Parathyroid adenoma (tissue), 2 donors: ENCODE data around the gene ITGB1.
A peak's percentile ranks its signal among the peaks of the same experiment; 100 is the strongest.

Source experiments
- H2AFZ ChIP-seq: fragments of 300-600 bp; sonication (generic); one replicate; pipeline ENCODE4 v1.7.0; 2017; ENCODE audit warnings: antibody characterized with exemption, mild to moderate bottlenecking
- H3K27ac ChIP-seq: fragments of 300-600 bp; sonication (generic); one replicate; pipeline ENCODE4 v1.7.0; 2017
- H3K27me3 ChIP-seq: fragments of 300-600 bp; sonication (generic); one replicate; pipeline ENCODE4 v1.7.0; 2017; ENCODE audit warnings: low read length; ENCODE audit not compliant: control insufficient read depth, insufficient read depth
- H3K36me3 ChIP-seq: fragments of 300-600 bp; sonication (generic); one replicate; pipeline ENCODE4 v1.7.0; 2017; ENCODE audit warnings: low read length; ENCODE audit not compliant: control insufficient read depth, insufficient read depth
- H3K4me1 ChIP-seq: fragments of 300-600 bp; sonication (generic); one replicate; pipeline ENCODE4 v1.7.0; 2017; ENCODE audit warnings: control low read depth
- H3K4me2 ChIP-seq: fragments of 300-600 bp; sonication (generic); one replicate; pipeline ENCODE4 v1.7.0; 2017; ENCODE audit warnings: low read length
- H3K4me3 ChIP-seq: fragments of 300-600 bp; sonication (generic); one replicate; pipeline ENCODE4 v1.7.0; 2017; ENCODE audit warnings: low read depth, low read length
- H3K79me2 ChIP-seq: fragments of 300-600 bp; sonication (generic); one replicate; pipeline ENCODE4 v1.7.0; 2017; ENCODE audit warnings: control low read depth
- H3K9ac ChIP-seq: fragments of 300-600 bp; sonication (generic); one replicate; pipeline ENCODE4 v1.7.0; 2017; ENCODE audit warnings: mild to moderate bottlenecking
- H3K9me3 ChIP-seq: fragments of 300-600 bp; sonication (generic); one replicate; pipeline ENCODE4 v1.7.0; 2017; ENCODE audit warnings: low read length; ENCODE audit not compliant: control insufficient read depth
- TF ChIP-seq, protein P1 (sequence below): fragments of 300-600 bp; sonication (generic); IDR thresholded peaks from one replicate; pipeline ENCODE4 v1.7.0; 2017; ENCODE audit warnings: antibody characterized with exemption, mild to moderate bottlenecking
- donor health status: primary hyperparathyroidism.

The ITGB1 gene

DNA sequence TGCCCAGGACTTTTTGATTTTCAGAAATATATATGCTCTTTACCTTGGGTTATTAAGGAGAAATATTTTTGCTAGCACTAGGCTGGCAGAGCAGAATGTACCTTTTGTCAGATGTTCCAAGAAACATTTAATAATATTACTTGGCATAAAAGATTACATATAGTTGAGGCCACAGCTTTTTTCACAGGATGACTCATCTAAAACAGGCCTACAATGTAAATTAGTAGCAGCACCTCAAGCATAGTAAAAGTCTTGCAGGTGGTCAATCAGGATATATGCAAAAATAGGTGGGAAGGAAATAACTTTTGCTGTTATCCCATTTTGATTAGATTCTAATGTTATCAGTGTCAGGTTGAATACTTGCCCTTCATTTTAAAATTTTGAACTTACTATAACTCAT, 14.9 kb upstream of the ITGB1 start:
- no peaks in the 10 kb centered on the region for H3K27me3 ChIP-seq
- H3K27ac ChIP-seq: no peak overlapping the region
- H3K79me2 ChIP-seq: no peaks in the 10 kb centered on the region
- TF ChIP-seq, protein P1, sequence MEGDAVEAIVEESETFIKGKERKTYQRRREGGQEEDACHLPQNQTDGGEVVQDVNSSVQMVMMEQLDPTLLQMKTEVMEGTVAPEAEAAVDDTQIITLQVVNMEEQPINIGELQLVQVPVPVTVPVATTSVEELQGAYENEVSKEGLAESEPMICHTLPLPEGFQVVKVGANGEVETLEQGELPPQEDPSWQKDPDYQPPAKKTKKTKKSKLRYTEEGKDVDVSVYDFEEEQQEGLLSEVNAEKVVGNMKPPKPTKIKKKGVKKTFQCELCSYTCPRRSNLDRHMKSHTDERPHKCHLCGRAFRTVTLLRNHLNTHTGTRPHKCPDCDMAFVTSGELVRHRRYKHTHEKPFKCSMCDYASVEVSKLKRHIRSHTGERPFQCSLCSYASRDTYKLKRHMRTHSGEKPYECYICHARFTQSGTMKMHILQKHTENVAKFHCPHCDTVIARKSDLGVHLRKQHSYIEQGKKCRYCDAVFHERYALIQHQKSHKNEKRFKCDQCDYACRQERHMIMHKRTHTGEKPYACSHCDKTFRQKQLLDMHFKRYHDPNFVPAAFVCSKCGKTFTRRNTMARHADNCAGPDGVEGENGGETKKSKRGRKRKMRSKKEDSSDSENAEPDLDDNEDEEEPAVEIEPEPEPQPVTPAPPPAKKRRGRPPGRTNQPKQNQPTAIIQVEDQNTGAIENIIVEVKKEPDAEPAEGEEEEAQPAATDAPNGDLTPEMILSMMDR: no peak
- H3K9ac ChIP-seq: no peak overlapping the region
- H3K9me3 ChIP-seq: no peaks in the 10 kb centered on the region
- no peak overlapping the region for H3K4me2 ChIP-seq
- H3K4me1 ChIP-seq: no peaks in the 10 kb centered on the region
- no peak overlapping the region for H3K4me3 ChIP-seq
- H2AFZ ChIP-seq: no peak overlapping the region
- no peaks in the 10 kb centered on the region for H3K36me3 ChIP-seq

DNA sequence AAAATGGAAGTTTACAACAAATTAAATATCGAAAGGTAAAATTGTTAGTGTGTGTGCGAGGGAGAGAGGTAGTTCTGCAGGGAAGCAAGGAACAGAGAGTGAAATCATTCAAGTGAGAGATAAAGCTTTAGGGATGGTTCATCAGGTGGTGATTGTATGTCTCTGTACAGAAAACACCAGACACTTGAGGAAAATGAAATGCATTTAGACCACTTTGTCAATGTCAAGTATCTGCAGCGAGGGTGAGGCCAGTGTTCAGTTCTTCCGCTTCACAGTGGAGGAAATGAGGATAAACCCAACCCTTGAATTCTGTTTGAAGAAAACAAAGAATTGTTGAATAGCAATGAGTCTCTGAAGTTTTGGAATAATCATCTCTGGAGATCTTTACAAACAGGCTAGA, 14.4 kb upstream of the ITGB1 start:
- H3K9me3 ChIP-seq: no peaks in the 10 kb centered on the region
- H3K4me3 ChIP-seq: no peak overlapping the region
- H3K4me2 ChIP-seq: no peak overlapping the region
- TF ChIP-seq, protein P1: no peak
- H2AFZ ChIP-seq: no peak overlapping the region
- no peak overlapping the region for H3K9ac ChIP-seq
- H3K27ac ChIP-seq: no peak overlapping the region
- H3K79me2 ChIP-seq: no peaks in the 10 kb centered on the region
- no peaks in the 10 kb centered on the region for H3K27me3 ChIP-seq
- no peaks in the 10 kb centered on the region for H3K4me1 ChIP-seq
- no peaks in the 10 kb centered on the region for H3K36me3 ChIP-seq

DNA sequence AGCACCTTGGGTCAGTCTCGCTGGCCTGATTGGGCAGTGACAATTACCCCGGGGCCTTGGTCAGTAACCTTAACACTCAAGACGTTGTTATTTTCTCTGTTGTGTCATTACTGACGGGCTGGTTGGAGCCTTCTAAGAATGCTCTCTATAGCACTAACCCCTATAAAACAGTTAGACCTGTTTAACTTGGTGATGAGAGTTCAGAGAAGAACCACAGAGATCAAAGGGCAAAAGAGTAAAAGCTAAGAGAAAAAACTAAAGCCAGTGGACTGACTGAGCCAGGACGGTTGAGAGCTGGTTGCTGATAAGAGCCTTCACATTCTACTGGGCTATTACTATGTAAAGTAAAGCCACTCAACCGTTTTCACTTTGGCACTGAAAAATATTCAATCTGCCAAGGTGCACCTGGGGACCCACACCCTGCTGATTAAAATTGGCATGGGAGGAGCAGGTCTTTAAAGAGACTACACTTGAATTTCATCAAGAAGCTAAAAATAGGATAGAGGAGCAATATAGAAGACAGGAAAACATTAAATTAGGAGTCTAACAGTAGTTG, 13.6 kb upstream of the ITGB1 start:
- Histone ChIP-seq H3K4me2 (no peak overlapping the region), H3K4me3 (no peak overlapping the region), H3K27ac (no peak overlapping the region), H3K9ac (no peak overlapping the region), H3K36me3 (no peaks in the 10 kb centered on the region), H2AFZ (peak overlapping the region; percentile 38), H3K9me3 (no peaks in the 10 kb centered on the region), H3K79me2 (no peaks in the 10 kb centered on the region), H3K4me1 (no peaks in the 10 kb centered on the region), H3K27me3 (no peaks in the 10 kb centered on the region)
- TF ChIP-seq, protein P1: no peak

DNA sequence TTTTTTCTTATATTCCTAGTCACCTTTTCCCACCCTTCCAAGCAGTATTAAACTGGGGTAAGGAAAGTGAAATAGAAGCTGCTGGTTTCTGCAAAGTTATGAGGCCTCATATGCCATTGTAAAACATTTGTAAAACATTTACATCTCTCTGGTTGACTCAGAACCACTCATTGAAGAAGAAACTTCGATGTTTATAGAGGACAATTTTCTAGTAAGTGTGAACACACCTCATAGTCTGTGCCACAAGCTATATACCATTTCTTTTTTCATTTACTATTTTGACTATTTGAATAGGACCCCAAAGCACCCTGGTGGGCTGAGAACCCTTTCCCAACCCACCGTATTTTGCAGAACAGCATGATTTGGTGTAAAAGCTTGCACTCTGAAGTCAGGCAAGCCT, 12.9 kb upstream of the ITGB1 start:
- H3K9ac ChIP-seq: no peak overlapping the region
- H2AFZ ChIP-seq: no peak overlapping the region
- TF ChIP-seq, protein P1: no peak
- H3K4me3 ChIP-seq: no peak overlapping the region
- no peaks in the 10 kb centered on the region for H3K79me2 ChIP-seq
- no peaks in the 10 kb centered on the region for H3K27me3 ChIP-seq
- no peaks in the 10 kb centered on the region for H3K36me3 ChIP-seq
- no peaks in the 10 kb centered on the region for H3K9me3 ChIP-seq
- no peak overlapping the region for H3K27ac ChIP-seq
- H3K4me1 ChIP-seq: no peaks in the 10 kb centered on the region
- no peak overlapping the region for H3K4me2 ChIP-seq

DNA sequence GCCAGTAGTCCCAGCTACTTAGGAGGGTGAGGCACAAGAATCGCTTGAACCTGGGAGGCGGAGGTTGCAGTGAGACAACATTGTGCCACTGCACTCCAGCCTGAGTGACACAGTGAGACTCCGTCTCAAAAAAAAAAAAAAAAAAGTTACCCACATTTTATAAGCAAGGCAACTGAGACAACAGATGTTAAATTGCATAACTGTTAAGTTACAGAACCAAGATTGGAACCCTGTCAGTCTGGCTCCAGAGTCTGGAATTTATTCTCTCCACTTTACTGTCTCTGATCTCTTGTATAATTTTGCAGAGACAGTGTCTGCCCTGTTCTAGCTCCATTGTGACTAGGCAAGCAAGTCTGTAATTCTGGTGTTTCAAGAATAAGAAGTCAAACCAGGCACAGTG, 6.2 kb upstream of the ITGB1 start:
- no peaks in the 10 kb centered on the region for H3K79me2 ChIP-seq
- H3K27ac ChIP-seq: no peak overlapping the region
- no peaks in the 10 kb centered on the region for H3K36me3 ChIP-seq

More for the DNA sequence above, 6.2 kb upstream of the ITGB1 start:
- Histone ChIP-seq H3K4me3 (no peak overlapping the region), H3K4me2 (no peak overlapping the region), H3K9ac (no peak overlapping the region), H3K27me3 (no peaks in the 10 kb centered on the region), H2AFZ (no peak overlapping the region), H3K4me1 (peaks cover 7% of the 10 kb centered on the region), H3K9me3 (no peaks in the 10 kb centered on the region)
- TF ChIP-seq, protein P1: no peak
